BJ (cell line): ENCODE results near the gene DUOX1. TPM values are rescaled to one million over a fixed set of nuclear protein-coding genes. Genes with fewer than 3 reads are reported as not detected.
"Not testable (repeated sequence)": the region's sequence is repeated elsewhere in the genome, so short reads cannot be mapped to it uniquely, and the experiment has no call there.

ENCODE experiments used
- CTCF ChIA-PET: fragments of 350-600 bp; formaldehyde crosslinking; extraction: SDS; loops from one replicate; lab custom pipeline; 2021; ENCODE audit warnings: antibody characterized with exemption, inconsistent platforms; lab: Yijun Ruan, JAX
- POLR2A ChIA-PET: fragments of 300-600 bp; sonication (Branson Sonifier 250); formaldehyde crosslinking; extraction: SDS; loops from one replicate; lab custom pipeline; 2021; ENCODE audit warnings: antibody characterized with exemption; lab: Charles Lee
- DNase-seq: peaks from one replicate; pipeline ENCODE4 v3.0.0-alpha.2; 2011; ENCODE audit warnings: low read depth
- H3K27me3 ChIP-seq: 2 replicates; pipeline ENCODE4 v1.6.0; 2011; ENCODE audit warnings: low read length; ENCODE audit not compliant: control insufficient read depth, insufficient read depth
- H3K36me3 ChIP-seq: 2 replicates; pipeline ENCODE4 v1.5.1; 2011; ENCODE audit warnings: low read length; ENCODE audit not compliant: control insufficient read depth, insufficient read depth
- H3K4me3 ChIP-seq: 2 replicates; pipeline ENCODE4 v1.5.1; 2011; ENCODE audit warnings: low read depth, mild to moderate bottlenecking, control low read depth, low read length
- CTCF ChIP-seq: IDR thresholded peaks from 2 replicates; pipeline ENCODE4 v1.5.1; 2011; ENCODE audit warnings: low read depth, mild to moderate bottlenecking, control low read depth, inconsistent platforms, low read length, moderate library complexity; ENCODE audit not compliant: insufficient read depth
- polyA plus RNA-seq: library from polyadenylated mRNA; depleted of rRNA; stranded (reverse); fragments of >200 nt; gene quantifications from 2 replicates; pipeline ENCODE4 v1.2.3, GENCODE V29; 2011

DUOX1 gene
- polyA plus RNA-seq, 1 experiment: 0.09 TPM

- no peak for TF ChIP-seq CTCF
- no peaks in the 10 kb centered on the region for H3K36me3 ChIP-seq
- H3K4me3 ChIP-seq: no peak overlapping the region
- ChIA-PET POLR2A (no interaction called here), CTCF (interaction anchor here (5.0 kb wide), 1 partner anchor 16 kb away, joined by 24 read pairs; no protein-coding TSS in a partner anchor)
- no peak for DNase-seq
- peaks cover 40% of the 10 kb centered on the region for H3K27me3 ChIP-seq
Measured at GRCh38 chr15:45134046-45134445, 4.3 kb downstream of the DUOX1 start.

- Histone ChIP-seq H3K4me3 (no peak overlapping the region), H3K36me3 (no peaks in the 10 kb centered on the region), H3K27me3 (peaks cover 31% of the 10 kb centered on the region)
- DNase-seq: no peak
- no peak for TF ChIP-seq CTCF
- ChIA-PET CTCF (interaction anchor here (0.8 kb wide), 1 partner anchor 13 kb away, joined by 3 read pairs; no protein-coding TSS in a partner anchor), POLR2A (interaction anchor here (0.5 kb wide), 1 partner anchor 51 kb away, joined by 3 read pairs; no protein-coding TSS in a partner anchor)
Measured at GRCh38 chr15:45134682-45135604, 5.1 kb downstream of the DUOX1 start.

- H3K4me3 ChIP-seq, H3K36me3 ChIP-seq, POLR2A ChIA-PET, DNase-seq: not testable (repeated sequence)
- CTCF ChIA-PET: interaction anchor here (0.8 to 2.9 kb wide), 2 partner anchors 14 to 18 kb away, joined by 3 to 17 read pairs; no protein-coding TSS in a partner anchor
- H3K27me3 ChIP-seq: peaks cover 22% of the 10 kb centered on the region
Measured at GRCh38 chr15:45135705-45136377, 6.0 kb downstream of the DUOX1 start.

GRCh38 chr15:45136378-45136764, 6.6 kb downstream of the DUOX1 start:
- no peaks in the 10 kb centered on the region for H3K36me3 ChIP-seq
- ChIA-PET CTCF (interaction anchor here (2.9 kb wide), 1 partner anchor 18 kb away, joined by 17 read pairs; no protein-coding TSS in a partner anchor), POLR2A (no interaction called here)
- no peak overlapping the region for H3K4me3 ChIP-seq
- peaks cover 21% of the 10 kb centered on the region for H3K27me3 ChIP-seq
- no peak for DNase-seq
- no peak for TF ChIP-seq CTCF

- DNase-seq: no peak
- no peak overlapping the region for H3K4me3 ChIP-seq
- CTCF ChIA-PET: interaction anchor here (0.7 to 2.9 kb wide), 3 partner anchors 12 to 116 kb away, joined by 3 to 17 read pairs (median 4); no protein-coding TSS in a partner anchor
- H3K27me3 ChIP-seq: peaks cover 21% of the 10 kb centered on the region
- H3K36me3 ChIP-seq: no peaks in the 10 kb centered on the region
- POLR2A ChIA-PET: no interaction called here
- no peak for TF ChIP-seq CTCF
Measured at GRCh38 chr15:45137703-45138102, 7.9 kb downstream of the DUOX1 start.
